Measurements from ENCODE around the gene ODF2L.
A peak's percentile ranks its signal among the peaks of the same experiment; 100 is the strongest.

The ODF2L gene, protein sequence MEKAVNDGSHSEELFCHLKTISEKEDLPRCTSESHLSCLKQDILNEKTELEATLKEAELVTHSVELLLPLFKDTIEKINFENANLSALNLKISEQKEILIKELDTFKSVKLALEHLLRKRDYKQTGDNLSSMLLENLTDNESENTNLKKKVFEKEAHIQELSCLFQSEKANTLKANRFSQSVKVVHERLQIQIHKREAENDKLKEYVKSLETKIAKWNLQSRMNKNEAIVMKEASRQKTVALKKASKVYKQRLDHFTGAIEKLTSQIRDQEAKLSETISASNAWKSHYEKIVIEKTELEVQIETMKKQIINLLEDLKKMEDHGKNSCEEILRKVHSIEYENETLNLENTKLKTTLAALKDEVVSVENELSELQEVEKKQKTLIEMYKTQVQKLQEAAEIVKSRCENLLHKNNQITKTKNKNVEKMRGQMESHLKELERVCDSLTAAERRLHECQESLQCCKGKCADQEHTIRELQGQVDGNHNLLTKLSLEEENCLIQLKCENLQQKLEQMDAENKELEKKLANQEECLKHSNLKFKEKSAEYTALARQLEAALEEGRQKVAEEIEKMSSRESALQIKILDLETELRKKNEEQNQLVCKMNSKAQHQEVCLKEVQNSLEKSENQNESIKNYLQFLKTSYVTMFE

DNA sequence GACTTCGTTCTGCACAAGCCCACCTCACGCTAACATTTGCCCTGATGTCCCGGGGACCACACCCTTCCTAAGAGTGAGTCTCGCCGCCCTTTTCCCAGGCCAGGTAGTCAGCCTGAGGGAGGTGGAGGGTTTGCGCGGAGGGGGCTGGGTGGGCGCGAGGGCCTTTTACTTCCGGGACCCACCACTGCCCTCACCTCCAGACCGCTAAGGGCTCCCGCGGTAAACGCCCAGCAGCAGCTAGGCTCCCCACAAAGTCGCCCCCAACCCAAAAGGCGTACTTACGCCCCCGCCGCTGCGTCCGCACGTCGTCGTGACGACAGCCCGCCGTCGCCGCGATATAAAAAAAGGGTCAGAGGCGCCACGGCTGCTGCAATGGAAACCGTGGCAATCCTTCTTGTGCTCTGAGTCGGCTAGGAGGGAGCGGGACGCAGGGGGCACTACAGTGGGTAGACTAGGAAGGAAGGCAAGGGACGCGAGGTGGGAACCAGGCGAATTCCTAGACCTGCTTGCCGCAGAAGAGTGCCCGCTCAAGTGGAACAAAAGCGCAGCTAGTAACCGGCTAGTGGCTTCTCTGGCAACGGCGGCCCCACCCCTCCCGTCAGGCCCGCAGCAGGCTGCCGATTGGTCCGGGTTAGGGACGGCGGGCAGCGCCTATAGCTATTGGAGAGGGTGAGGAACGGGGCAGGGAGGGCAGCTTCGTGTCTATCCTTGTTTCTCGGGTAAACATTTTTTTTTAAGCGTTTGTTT is at the start of gene ODF2L:
Gene ODF2L (minus strand): TSS at position 573 of the 747 bp plus-strand sequence. CDS start 9,296 bp downstream, outside the sequence.
- peak; percentile 92 for DNase-seq

DNA sequence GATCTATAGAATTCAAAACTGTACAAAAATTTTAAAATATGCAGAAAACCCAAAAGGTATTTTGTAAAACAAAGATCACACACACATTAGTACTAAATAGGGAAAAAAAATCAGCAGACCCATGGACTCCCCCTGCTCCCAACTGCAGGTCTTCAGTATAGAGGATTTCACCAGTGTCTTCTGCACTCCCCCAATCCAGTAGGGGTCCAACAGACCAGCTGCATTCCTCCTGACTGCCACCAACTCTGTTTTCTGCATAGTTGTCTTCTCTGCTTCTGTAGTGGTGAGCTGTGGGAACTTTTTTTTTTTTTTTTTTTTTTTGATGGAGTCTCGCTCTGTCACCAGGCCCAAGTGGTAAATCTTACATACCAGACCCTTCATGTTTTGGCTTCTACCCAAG is 49.8 kb upstream of the ODF2L start:
- DNase-seq, result no peak

DNA sequence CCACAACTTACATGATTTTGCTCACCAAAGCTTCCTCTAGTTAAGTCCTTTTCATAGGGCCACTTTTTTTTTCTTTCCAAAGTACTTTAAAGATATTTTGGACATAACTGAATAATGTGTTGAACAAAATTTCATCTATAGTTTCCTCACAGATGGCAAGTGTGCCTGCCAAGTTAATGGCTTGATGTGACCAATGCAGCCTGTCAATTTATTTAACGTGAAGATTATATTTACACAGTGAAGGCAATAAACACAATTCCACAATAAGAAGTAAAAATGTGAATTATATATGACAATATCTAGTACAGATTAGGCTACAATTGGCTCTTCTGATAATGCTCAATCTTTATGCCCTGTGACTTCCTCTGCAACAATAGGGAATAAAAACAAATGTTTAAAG is 45.9 kb upstream of the ODF2L start:
- DNase-seq, result no peak

DNA sequence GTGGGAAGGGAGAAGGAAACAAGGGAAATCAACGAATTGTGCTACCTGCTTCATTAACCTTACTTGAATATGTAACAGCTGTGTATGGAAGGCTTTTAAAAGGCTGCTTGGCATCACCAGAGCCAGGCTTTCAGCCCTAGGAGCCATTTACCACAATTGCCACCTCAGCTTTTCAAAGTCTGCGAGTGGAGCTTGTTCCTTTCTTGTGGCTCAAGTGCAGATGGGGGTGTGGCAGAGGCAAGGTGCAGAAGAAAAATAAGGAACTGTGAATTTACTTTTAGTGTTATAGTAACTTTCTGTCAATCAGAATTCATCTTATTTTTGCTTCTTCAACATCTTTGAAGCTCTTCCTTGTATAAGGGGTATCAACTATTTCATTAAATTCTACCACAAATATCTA is 45.5 kb upstream of the ODF2L start:
- no peak for DNase-seq

DNA sequence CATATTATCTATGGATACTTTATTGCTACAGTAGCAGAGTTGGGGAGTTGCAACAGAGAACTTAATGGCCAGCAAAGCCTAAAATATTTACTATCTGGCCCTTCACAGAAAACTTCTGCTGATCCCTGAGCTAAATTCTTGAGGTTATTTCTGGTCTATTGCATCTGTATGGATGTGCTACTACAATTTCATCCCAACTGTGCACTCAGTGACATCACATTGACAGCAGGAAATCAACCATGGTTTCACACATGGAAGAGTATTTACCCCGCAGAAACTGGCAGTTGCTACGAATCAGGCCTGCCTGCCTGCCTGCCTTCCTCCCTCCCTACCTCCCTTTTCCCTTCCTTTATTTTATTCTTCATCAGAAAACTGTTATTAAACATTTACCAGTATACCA is 39.9 kb upstream of the ODF2L start:
- DNase-seq, result no peak

DNA sequence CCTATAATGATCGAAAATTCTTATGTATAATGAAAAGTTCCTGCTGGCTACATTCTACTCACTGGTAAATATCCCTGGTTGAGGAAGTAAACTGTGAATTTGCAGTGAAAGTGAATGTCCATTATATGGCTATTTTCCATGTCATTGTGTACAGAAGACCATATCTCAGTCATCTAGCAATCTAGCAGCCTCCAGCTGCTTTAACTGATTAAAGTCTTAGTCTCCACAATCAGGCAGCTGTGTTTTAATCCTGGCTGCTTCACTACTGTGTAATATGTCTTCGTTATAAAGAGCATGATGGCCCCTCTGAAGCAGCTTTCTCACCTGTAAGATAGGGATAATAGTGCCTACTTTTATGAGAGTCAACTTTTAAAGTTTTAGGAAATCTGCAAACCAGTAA is 39.2 kb upstream of the ODF2L start:
- DNase-seq, result no peak

DNA sequence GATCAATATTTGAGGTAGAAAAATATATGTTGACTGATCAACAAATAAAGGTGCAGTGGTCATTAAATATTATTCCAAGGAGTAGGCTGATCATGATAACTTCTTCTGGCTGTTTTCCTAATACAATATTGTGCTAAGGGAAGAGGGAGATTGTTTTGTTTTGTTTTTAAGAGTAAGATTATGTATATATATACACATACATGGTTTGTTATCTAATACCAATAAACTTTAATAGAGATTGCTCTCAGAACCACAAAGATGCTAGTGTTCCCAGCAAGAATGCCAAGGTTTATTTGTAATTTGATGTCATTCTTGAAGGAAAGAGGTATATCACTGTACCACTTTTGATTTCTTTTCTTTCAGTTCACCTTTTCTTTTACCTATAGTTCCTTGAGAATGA is 37.9 kb upstream of the ODF2L start:
- no peak for DNase-seq

DNA sequence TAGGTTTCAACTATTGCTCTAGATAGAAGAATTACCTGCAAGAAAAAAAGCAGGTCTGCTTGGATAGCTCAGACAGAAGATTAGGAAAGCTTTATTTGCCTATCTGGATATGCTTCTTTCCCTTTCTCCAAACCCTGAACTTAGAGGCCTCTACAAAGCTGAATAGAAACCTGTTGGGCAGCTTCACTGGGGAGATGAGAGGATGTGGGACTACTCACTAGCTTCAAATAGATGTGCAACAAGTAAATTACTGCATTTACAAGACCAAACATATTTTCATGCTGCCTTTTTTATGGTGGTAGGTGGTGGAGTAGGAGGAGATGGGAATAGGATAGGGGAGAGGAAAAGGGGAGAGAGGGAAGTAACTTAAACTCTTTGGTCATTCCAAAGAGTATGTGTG is 34.3 kb upstream of the ODF2L start:
- no peak for DNase-seq

DNA sequence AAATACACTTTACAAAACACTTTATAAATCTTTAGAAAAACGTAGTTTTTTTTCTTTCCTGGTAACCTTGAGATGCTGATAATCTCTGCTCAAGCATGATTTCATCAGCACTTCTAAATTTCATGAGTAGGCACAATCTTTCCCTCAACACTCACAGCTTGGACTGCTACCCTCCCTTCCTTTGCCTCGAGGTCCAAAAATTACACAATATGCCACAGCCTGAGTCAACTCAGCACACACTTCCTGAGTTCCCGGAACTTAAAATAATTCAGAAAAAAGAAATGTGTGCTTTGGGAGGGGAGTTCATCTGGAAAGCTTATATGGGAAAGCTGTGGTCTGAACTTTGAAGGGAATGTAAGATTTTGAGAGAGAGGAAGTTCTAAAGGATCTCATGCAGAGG is 33.7 kb upstream of the ODF2L start:
- no peak for DNase-seq

DNA sequence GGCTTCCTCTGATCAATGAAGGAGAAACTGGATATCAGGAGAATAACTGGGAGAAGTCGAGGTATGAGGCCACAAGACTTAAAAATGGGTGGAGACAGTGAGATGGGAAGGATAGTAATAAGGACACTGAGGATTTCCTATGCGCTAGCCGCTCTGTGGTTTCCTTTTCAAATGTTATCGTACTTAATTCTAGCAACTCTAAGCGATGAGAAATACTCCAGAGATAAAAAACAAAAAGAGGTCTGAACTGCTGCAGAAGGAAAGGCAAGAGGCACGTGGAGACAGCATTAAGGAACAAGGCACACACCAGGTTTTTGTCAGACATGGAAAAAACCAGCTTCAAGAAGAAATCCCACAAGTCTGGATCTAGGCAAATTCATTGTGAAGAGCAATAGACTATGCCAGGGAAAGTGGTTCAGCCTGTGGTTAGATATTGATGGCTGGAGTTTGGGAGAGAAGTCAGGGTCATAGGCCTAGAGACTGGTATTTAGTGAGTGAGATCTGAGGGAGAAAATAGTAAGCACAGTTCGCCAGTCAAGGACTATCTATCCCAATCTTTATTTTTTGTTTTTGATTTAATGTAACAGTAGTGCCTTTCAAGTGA is 33.1 kb upstream of the ODF2L start:
- no peak for DNase-seq

DNA sequence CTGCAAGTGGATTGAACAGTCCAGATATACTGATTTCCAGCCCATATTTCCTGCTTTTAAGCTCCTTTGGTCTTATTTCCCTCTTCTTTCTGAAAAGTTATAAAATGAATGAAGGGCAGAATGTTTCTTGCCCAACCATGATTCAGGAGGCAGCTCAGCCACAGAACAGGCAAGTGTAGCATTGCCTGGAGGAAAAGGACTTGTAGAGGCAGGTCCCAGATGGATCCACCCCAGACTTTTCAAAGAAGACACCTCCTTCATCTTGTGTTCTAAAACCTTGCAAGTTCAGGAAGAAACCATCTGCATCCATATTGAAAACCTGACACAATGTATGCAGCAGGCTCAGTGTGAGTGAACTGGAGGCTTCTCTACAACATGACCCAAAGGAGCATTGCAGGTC is 27.8 kb upstream of the ODF2L start, which contains the start of gene CLCA2:
Gene CLCA2 (plus strand): TSS at position 299 of the 400 bp plus-strand sequence. CDS start 77 bp downstream, at position 376.
- no peak for DNase-seq

DNA sequence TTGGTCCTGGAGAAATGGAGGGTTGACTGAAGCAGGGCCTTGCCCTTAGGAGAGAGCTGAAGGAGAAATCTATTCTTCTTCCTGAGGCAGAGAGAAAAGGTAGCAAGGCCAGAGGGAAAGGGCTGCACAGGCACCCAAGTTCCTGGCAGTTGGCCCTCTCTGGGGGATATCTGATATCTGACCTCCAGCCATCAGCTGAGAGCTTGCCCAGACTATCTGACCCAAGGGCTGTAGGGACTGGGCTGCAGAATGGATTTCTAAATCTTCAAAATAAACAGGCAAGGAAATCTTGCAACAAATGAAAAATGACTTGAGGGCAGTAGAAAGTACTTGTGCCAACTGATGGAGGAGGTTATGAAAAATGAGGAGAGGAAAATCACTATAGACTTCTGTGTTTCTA is 27.4 kb upstream of the ODF2L start:
- DNase-seq, result no peak

DNA sequence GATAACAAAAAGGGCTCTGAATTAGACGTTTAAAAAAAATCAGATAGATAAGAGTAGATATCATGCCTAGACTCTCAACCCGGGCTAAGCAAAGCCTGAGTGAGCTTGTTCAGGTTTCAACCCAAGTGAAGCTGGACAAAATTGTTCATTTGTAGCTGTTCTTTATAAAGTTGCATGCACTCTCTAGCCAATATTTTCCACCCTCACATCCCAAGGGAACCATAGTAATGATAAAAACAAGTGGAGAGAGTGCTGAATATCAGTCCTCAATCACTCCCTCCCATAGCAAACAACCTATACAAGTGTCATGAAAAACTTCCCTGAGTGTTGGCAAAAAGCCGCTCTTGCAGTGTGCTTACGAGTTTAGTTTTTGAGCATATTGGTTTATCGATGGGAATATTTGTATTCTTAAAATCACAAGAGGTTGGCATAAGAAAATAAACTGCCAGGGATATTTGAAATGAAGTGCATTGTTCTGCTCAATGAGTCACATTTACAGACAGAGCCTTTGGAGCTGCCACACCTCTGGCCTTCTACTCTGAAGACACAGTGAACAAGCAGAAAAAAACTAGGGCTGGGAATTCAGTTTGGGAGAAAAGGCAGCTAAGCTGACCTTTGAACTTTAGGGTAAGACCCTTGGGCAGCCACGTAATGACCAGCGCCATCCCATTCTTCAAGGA is 25.6 kb upstream of the ODF2L start:
- DNase-seq, result no peak

DNA sequence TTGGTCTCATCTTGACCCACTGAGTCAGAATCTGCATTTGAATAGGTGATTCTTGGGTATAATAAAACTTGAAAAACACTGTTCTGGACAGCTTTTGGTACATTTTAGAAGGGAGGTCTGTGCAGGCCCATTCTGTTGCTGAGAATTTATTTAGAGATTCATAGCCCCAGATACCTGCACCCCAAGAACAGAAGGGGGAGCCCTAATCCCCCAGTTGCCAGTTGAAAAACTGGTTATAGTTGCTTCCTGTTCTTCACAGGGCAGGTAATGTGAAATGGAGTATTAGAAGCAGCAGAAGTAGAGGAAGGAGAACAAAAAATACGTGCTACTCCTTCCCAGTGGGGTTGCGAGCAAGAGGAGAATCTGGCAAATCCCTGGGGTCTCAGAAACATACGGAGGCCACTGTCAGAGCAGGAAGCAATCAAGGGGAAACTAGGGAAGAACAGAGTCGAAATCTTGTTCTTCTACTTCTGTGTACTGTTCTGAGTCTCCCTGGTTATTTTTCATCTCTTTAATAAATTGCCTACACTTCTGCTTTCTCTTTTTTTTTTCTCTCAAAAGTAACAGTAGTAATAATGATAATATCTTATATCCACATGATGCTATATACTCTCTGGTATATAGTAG is 23.3 kb upstream of the ODF2L start:
- DNase-seq, result peak; percentile 17

DNA sequence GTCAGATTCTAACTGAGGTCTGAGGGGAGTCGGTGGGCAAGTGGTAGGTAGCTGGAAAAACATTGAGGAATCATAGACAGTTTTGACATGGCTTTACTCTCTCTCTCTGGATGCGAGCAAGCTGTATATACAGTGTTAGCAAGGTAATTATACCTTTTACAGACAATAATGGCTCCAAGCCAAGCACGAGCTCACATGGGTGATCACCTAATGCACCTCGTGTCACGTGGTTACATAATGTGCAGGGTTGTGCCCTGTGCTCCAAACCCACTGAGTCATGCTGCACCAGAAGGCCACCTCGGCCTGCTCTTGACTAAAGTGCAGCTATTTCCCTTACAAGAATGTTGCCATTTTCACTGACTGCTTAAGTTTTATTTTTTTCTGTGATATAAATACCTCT is 20.2 kb upstream of the ODF2L start:
- DNase-seq, result peak; percentile 79

DNA sequence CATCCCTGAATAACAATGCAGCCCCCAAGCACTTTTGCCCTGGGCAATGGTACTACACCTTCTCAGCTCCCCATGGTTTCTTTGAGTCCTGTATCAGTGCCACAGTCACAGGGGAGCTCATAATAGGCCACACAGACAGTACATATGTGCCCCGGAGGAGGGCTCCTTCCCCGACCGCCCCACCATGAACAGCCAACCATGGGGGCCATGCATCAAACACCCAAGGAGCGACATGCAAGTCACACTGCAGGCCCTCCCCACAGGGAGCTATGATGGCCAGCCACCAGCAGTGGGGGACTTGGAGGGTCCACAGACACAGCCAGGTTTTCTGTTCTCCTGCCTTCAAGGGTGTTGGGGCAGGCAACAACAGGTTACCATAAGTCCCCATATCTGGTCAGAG is 14.8 kb upstream of the ODF2L start:
- DNase-seq, result no peak

DNA sequence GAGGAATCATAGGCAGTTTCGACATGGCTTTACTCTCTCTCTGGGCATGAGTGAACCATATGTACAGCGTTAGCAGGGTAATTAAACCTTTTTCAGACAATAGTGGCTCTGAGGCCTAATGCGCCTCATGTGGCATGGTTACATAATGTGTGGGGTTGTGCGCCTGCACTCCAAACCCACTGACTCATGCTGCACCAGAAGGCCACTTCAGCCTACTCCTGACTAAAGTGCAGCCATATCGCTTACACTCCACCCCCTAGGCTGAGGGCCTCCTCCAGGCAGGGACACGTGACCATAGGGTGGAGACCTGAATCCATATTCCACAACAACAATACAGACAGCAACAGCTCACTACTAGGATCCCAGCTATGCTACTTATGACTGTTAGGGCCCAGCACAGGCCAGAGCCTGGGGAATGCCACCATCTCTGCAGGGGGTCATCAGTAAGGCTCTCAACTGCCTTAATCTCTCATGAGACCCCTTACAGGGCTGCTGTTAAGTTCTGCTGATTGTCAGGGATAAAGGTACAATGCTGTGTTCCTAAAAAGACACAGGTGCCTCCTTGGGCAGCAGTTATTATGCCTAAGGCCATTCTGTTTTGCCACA is 13.4 kb upstream of the ODF2L start:
- DNase-seq, result no peak

DNA sequence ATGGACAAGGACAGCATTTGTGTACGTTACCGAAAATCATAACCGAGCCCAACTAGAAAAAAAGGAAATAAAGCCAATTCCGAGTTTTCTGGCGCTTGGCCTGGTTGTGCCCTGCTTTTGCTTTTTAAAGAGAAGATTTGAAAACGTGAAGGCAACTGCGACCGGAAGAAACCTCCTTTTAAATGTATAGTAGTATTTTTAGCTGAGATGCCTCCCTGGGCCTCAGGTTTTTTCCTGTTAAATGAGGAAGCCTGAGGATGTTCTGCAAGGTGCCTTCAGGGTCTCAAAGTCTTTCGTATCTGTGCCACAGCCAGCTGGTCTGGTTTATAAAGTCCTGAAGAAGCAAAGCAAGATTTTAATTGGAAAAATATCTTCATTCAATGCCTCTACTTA is 371 bp upstream of the ODF2L start:
- no peak for DNase-seq

DNA sequence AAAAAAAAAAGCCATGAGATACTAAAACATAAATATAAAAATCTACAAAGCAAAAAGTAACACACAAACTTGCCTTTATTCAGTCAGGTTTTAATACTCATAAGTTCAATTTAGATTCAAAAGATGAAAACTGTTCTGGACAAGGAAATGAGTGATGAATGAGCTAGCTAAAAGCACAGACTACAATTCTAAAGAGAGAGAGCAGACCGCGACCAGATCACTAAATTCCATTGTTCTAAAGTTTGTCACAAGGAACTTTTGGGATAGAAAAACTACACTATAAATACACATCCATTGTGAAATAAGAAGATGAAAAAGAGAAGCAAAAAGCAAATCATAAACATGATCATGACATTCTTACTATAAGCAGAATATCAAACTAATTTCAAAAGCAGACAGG is 1.7 kb downstream of the ODF2L start:
- no peak for DNase-seq

DNA sequence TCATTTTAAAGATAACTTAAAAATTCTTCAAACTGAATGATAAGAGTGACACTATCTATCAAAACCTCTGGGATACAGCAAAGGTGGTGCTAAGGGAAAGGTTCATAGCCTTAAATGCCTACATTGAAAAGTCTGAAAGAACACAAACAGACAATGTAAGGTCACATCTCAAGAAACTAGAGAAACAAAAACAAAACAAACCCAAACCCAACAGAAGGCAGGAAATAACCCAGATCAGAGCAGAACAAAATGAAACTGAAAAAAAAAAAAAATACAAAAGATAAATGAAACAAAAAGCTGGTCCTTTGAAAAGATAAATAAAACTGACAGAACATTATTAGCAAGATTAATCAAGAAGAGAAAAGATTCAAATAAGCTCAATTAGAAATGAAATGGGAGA is 6.8 kb downstream of the ODF2L start:
- no peak for DNase-seq

DNA sequence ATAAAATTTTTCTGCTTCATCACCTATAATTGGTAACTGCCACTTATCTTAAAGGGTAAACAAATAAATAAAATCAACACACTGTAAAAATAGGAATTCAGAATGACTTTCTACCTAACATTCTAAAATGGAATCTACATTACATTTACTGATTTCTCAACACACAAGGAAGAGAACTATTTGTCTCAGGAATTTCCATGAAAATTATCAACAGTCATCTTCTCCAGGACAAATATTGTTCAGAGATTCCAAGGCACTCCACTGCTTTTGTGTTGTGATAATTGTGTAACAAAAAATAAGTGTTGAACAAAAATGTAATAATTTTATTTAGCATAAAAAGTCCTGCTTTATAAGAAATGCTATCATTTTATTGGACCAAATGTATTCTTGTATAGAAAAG is 7.3 kb downstream of the ODF2L start:
- DNase-seq, result no peak
